Memory B cell (primary cell): Measurements from ENCODE around the gene SCN5A.

Experiments
- ATAC-seq: fragments of 150-1000 bp; cut with Tn5 transposase; 2 replicates; pipeline ENCODE4 v1.10.0; 2021; ENCODE audit warnings: low read depth, mild to moderate bottlenecking, moderate library complexity
- DNase-seq, 2 donors: peaks; one replicate each; pipeline ENCODE4 v3.0.0; 2022; ENCODE audit warnings: low spot score in 2 of 2
- H3K27ac Mint-ChIP-seq: one replicate; pipeline ENCODE4 v1.8.0; 2022; ENCODE audit warnings: mild to moderate bottlenecking, moderate library complexity, mixed read lengths
- H3K27me3 Mint-ChIP-seq: one replicate; pipeline ENCODE4 v1.8.0; 2022; ENCODE audit warnings: mixed read lengths
- H3K36me3 Mint-ChIP-seq: one replicate; pipeline ENCODE4 v1.8.0; 2022; ENCODE audit warnings: mild to moderate bottlenecking, mixed read lengths
- H3K4me1 Mint-ChIP-seq: one replicate; pipeline ENCODE4 v1.8.0; 2022; ENCODE audit warnings: mixed read lengths
- H3K4me3 Mint-ChIP-seq: one replicate; pipeline ENCODE4 v1.8.0; 2022; ENCODE audit warnings: mild to moderate bottlenecking, moderate library complexity, mixed read lengths
- H3K9me3 Mint-ChIP-seq: one replicate; pipeline ENCODE4 v1.8.0; 2022; ENCODE audit warnings: mixed read lengths

The SCN5A gene

DNA sequence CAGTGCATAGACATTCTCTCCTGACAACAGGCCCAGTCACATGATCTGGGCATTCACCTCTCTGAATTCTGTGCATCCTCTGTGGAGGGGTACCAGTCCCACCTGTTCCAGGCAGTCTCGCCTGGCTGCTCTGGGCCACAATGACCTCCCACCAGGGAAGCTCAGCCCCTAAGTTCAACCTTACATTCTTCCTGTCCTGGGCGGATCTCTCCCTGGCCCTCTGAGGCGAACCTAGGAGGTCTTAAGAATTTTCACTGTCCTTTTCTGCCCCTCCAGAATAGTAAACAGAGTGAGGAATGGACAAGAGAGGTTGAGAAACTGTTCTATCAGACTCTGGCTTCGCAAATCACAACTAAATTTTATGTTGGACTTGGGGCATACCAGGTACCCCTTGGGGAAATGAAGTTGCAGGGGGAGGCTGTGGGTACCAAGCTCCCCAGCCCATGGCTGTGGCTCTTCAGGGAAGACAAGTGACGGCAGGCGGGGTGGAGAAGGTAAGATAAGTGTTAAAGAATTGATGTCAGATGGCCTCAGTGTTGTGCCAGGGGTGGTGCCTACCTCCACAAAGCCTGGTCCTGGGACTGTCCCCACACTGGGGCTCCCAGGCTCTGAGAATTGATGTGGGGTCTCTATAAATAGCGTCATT, 5.3 kb downstream of the SCN5A start:
- Mint-ChIP-seq H3K27me3 (peaks cover 10% of the 10 kb centered on the region), H3K36me3 (no peaks in the 10 kb centered on the region), H3K4me1 (peaks cover 4% of the 10 kb centered on the region), H3K27ac (no peak overlapping the region), H3K4me3 (no peak overlapping the region), H3K9me3 (no peaks in the 10 kb centered on the region)
- DNase-seq (no peak), ATAC-seq (no peak)

DNA sequence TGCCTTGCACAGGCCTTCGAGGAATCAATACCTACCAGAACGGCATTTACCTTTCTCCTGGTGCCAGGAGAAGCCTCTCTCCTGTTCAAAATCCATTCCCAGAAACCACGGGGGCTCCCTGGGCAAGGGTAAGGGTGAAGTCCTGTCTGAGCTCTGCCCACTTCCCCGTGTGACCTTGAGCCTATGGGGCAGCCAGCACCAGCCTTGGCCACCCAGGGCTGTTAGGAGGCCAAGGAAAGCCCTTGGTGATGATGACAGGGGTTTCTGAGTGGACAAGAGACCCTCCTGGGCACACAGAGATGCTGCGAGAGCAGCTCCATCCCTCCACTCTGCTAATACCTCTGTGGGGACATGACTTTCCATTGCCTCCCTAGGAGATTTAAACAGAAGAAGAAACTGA, 5.9 kb downstream of the SCN5A start:
- Mint-ChIP-seq H3K4me3 (no peak overlapping the region), H3K9me3 (no peaks in the 10 kb centered on the region), H3K27ac (no peak overlapping the region), H3K4me1 (peaks cover 2% of the 10 kb centered on the region), H3K27me3 (peaks cover 9% of the 10 kb centered on the region), H3K36me3 (no peaks in the 10 kb centered on the region)
- DNase-seq (no peak), ATAC-seq (no peak)

DNA sequence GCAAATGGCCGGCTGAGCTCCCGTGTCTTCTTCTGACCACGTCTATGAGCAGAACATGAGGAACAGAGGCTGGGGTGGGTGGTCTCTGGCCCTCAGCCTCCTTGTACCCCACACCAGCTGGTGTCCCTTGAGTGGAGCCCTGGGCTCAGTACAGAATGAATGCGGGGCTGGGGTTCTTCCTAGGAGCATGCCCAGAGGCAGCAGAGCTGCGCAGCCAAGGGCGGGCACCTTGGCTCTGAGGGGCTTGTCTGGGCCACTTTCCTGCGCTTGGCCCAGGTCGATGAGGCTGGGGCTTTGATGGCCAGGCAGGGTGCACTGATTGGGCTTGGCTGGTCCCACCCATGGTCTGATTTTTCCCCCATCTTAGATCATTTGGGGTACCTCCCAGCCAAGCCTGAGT, 6.4 kb downstream of the SCN5A start:
- H3K9me3 Mint-ChIP-seq: no peaks in the 10 kb centered on the region
- no peaks in the 10 kb centered on the region for H3K36me3 Mint-ChIP-seq
- ATAC-seq: no peak
- no peaks in the 10 kb centered on the region for H3K4me1 Mint-ChIP-seq
- peaks cover 6% of the 10 kb centered on the region for H3K27me3 Mint-ChIP-seq
- no peak overlapping the region for H3K27ac Mint-ChIP-seq
- DNase-seq: no peak
- no peak overlapping the region for H3K4me3 Mint-ChIP-seq

DNA sequence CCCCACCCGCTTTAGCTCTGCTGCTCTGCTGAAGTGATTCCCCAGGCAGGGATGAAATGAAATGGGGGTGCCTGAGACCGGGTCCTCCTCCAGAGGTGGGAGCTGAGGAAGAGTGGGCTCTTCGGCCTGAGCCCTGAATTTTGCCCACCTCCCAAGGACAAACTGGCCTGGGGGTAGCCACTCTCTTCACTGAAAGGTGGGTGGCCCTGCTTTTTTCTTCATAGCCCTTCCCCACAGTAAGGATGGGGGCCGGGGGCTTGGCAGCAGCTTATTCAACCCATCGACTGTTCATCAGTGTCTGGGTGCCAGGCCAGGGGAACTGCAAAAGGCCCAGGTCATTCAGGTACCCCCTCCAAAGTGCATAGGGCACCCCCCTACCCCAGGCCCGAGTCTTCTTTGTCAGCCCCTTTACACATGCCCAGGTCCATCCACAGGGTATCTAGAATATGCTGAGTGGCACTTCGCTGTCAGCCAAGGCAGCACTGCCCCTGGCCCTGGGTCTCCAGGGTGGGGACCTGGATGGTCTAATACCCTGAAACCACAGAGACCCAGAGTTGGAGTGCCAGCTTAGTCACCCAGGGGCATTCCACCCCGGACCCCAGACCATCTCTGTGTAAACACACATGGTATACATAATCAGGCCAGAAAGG, 7.9 kb downstream of the SCN5A start:
- Mint-ChIP-seq H3K4me3 (no peak overlapping the region), H3K27ac (no peak overlapping the region), H3K36me3 (no peaks in the 10 kb centered on the region), H3K4me1 (peaks cover 2% of the 10 kb centered on the region), H3K27me3 (peaks cover 9% of the 10 kb centered on the region), H3K9me3 (no peaks in the 10 kb centered on the region)
- ATAC-seq (no peak), DNase-seq (no peak)

DNA sequence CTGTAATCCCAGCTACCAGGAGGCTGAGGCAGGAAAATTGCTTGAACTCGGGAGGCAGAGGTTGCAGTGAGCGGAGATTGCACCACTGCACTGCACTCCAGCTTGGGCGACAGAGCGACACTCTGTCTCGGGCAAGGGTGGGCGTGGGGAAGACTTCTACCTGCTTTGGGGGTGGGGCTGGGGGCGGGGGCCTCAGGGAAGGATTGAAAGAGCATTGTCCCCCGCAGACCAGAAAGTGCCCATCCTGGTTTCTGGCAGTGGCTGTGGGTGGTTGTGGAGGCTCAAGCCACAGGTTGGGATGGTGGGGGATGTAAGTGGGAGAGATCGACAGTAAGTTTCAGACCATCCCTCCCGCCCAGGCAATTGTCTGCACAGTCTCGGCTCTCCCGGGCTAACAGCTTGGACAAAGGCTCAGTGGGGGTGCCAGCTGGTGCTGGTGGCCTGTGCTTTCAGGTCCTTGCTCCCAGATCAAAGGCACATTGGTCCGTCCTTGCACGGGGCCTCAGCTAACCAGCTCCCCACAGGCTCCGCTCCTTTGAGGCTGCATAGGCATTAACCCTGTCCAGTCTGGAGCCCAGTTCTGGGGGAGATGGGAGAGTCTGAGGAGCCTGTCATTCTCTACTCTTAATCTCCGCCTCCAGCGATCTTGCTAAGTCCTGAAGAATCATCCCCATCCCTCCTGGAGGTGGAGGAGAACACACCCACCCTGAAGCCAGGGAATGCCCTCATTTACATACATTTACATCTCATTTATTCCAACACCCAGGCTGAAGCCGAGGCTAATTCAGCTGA, 8.6 kb downstream of the SCN5A start:
- Mint-ChIP-seq H3K4me3 (no peak overlapping the region), H3K27ac (no peak overlapping the region), H3K9me3 (no peaks in the 10 kb centered on the region), H3K27me3 (peaks cover 9% of the 10 kb centered on the region), H3K36me3 (no peaks in the 10 kb centered on the region), H3K4me1 (peaks cover 2% of the 10 kb centered on the region)
- ATAC-seq: no peak
- DNase-seq: no peak

GRCh38 chr3:38638354-38638753, 11.1 kb downstream of the SCN5A start:
- ATAC-seq (no peak), DNase-seq (no peak)
- H3K27ac Mint-ChIP-seq: no peak overlapping the region
- peaks cover 5% of the 10 kb centered on the region for H3K27me3 Mint-ChIP-seq
- H3K4me3 Mint-ChIP-seq: no peak overlapping the region
- H3K36me3 Mint-ChIP-seq: no peaks in the 10 kb centered on the region
- no peaks in the 10 kb centered on the region for H3K9me3 Mint-ChIP-seq
- H3K4me1 Mint-ChIP-seq: peaks cover 2% of the 10 kb centered on the region

DNA sequence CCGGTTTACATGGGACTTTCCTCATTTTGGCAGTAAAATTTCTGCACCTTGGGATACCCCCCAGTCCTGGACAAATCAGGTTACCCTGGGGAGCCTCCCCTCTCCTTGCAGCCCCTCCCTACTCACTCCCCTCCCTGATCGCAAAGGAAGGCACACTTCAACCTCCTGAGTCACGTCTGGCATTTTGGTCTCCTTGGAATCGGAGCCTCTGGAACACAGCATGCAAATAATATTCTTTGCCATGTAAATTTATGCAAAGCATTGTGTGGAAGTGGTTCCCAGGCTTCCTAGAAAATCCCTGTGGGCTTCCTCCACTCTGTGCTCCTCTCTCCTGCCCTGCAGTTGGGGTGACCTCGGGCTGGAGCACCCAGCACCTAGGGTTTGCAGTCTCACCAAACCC, 11.6 kb downstream of the SCN5A start:
- Mint-ChIP-seq H3K36me3 (no peaks in the 10 kb centered on the region), H3K27me3 (peaks cover 5% of the 10 kb centered on the region), H3K4me1 (peaks cover 2% of the 10 kb centered on the region), H3K9me3 (no peaks in the 10 kb centered on the region), H3K4me3 (no peak overlapping the region), H3K27ac (no peak overlapping the region)
- ATAC-seq (no peak), DNase-seq (no peak)

- no peak overlapping the region for H3K4me3 Mint-ChIP-seq
- no peak overlapping the region for H3K27ac Mint-ChIP-seq
- peaks cover 8% of the 10 kb centered on the region for H3K27me3 Mint-ChIP-seq
- ATAC-seq: no peak
- H3K36me3 Mint-ChIP-seq: no peaks in the 10 kb centered on the region
- peaks cover 1% of the 10 kb centered on the region for H3K9me3 Mint-ChIP-seq
- no peak for DNase-seq
- peaks cover 2% of the 10 kb centered on the region for H3K4me1 Mint-ChIP-seq
Observed at GRCh38 chr3:38636881-38637280, 12.6 kb downstream of the SCN5A start.

DNA sequence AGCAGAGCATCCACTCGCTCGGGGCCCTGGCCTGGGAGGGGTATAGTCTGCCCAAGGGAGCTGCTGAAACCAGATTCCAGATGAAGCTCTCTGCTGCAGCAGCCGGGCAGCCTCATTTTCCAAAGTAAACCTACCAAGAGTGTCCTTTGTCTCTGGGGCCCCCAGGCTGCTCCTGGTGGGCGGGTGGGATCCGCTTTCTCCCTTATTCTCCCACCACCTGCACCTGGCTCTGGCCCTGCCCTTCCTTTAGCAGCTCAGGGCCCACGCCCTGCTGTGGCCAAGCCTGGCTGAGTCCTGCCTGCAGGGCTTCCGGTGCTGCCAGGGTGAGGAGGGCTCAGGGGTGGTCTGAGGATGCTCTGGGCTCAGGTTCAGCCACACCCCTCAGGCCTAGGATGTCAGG, 13.0 kb downstream of the SCN5A start:
- Mint-ChIP-seq H3K4me1 (peaks cover 4% of the 10 kb centered on the region), H3K9me3 (peaks cover 3% of the 10 kb centered on the region), H3K36me3 (no peaks in the 10 kb centered on the region), H3K27me3 (peaks cover 10% of the 10 kb centered on the region), H3K27ac (no peak overlapping the region), H3K4me3 (no peak overlapping the region)
- ATAC-seq: no peak
- DNase-seq: no peak

- Mint-ChIP-seq H3K4me1 (peaks cover 7% of the 10 kb centered on the region), H3K36me3 (no peaks in the 10 kb centered on the region), H3K4me3 (no peak overlapping the region), H3K9me3 (peaks cover 3% of the 10 kb centered on the region), H3K27me3 (peaks cover 10% of the 10 kb centered on the region), H3K27ac (no peak overlapping the region)
- DNase-seq: no peak
- ATAC-seq: no peak
Observed at GRCh38 chr3:38634111-38634510, 15.4 kb downstream of the SCN5A start.

- no peak for ATAC-seq
- H3K27ac Mint-ChIP-seq: no peak overlapping the region
- peaks cover 10% of the 10 kb centered on the region for H3K27me3 Mint-ChIP-seq
Observed at GRCh38 chr3:38632989-38633388, 16.5 kb downstream of the SCN5A start.

DNA sequence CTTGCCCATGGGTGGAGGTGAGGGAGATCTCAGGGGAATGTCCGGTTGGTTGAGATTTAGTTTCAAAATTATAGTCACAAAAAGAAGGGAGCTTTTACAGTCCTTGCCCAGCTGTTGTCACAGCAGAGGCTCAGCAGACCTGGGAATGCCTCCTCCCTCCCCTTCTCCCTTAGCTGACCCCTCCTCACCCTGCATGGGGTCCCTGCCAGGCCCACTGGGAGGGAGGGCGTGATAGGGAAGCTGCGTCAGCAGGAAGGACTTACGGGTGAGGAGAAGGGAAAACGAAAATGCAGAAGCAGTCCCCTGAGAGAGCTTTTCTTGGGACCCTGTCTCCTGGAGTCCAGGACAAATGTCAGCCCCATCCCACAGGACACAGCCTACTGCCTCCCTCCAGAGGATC, 18.9 kb downstream of the SCN5A start:
- Mint-ChIP-seq H3K27ac (no peak overlapping the region), H3K4me3 (no peak overlapping the region), H3K36me3 (no peaks in the 10 kb centered on the region), H3K27me3 (peaks cover 8% of the 10 kb centered on the region), H3K9me3 (peaks cover 3% of the 10 kb centered on the region), H3K4me1 (peaks cover 5% of the 10 kb centered on the region)
- no peak for DNase-seq
- ATAC-seq: no peak

More at GRCh38 chr3:38632989-38633388, 16.5 kb downstream of the SCN5A start:
- Mint-ChIP-seq H3K4me1 (peaks cover 7% of the 10 kb centered on the region), H3K4me3 (no peak overlapping the region), H3K9me3 (peaks cover 3% of the 10 kb centered on the region), H3K36me3 (no peaks in the 10 kb centered on the region)
- no peak for DNase-seq

- Mint-ChIP-seq H3K9me3 (peaks cover 3% of the 10 kb centered on the region), H3K4me1 (peaks cover 5% of the 10 kb centered on the region), H3K27me3 (peaks cover 8% of the 10 kb centered on the region), H3K36me3 (no peaks in the 10 kb centered on the region), H3K4me3 (no peak overlapping the region), H3K27ac (no peak overlapping the region)
- ATAC-seq: no peak
- no peak for DNase-seq
Observed at GRCh38 chr3:38630070-38630469, 19.4 kb downstream of the SCN5A start.

GRCh38 chr3:38628835-38629234, 20.7 kb downstream of the SCN5A start:
- H3K27ac Mint-ChIP-seq: no peak overlapping the region
- peaks cover 3% of the 10 kb centered on the region for H3K9me3 Mint-ChIP-seq
- peaks cover 8% of the 10 kb centered on the region for H3K27me3 Mint-ChIP-seq
- H3K36me3 Mint-ChIP-seq: no peaks in the 10 kb centered on the region
- peaks cover 5% of the 10 kb centered on the region for H3K4me1 Mint-ChIP-seq
- H3K4me3 Mint-ChIP-seq: no peak overlapping the region
- ATAC-seq: no peak
- no peak for DNase-seq
